Smooth muscle cell (in vitro differentiated cells): ENCODE results near the gene MTFR1L. TPM values are rescaled to one million over a fixed set of nuclear protein-coding genes. Genes with fewer than 3 reads are reported as not detected.

ENCODE experiments used
- DNase-seq: peaks from one replicate; lab custom pipeline; 2025; ENCODE audit not compliant: unreplicated experiment; lab: John Stamatoyannopoulos, UW
- H2AFZ ChIP-seq: fragments of 200-600 bp; sonication (generic); 2 replicates; pipeline ENCODE4 v1.6.0; 2016; ENCODE audit warnings: antibody characterized with exemption, low read depth, mild to moderate bottlenecking
- H3F3A ChIP-seq: fragments of 200-600 bp; sonication (generic); 2 replicates; pipeline ENCODE4 v1.6.0; 2017; ENCODE audit warnings: antibody characterized with exemption, low read depth
- H3K27ac ChIP-seq: fragments of 200-600 bp; sonication (generic); 2 replicates; pipeline ENCODE4 v1.5.1; 2016; ENCODE audit warnings: low read depth, mild to moderate bottlenecking
- H3K27me3 ChIP-seq: fragments of 200-600 bp; sonication (generic); 2 replicates; pipeline ENCODE4 v1.6.1; 2016; ENCODE audit warnings: low read depth, mild to moderate bottlenecking
- H3K36me3 ChIP-seq: fragments of 200-600 bp; sonication (generic); 2 replicates; pipeline ENCODE4 v1.5.1; 2016; ENCODE audit warnings: low read depth
- H3K4me1 ChIP-seq: fragments of 200-600 bp; sonication (generic); 2 replicates; pipeline ENCODE4 v1.5.1; 2016; ENCODE audit warnings: low read depth
- H3K4me2 ChIP-seq: fragments of 200-600 bp; sonication (generic); 2 replicates; pipeline ENCODE4 v1.6.0; 2016; ENCODE audit warnings: mild to moderate bottlenecking
- H3K4me3 ChIP-seq: fragments of 200-600 bp; sonication (generic); 2 replicates; pipeline ENCODE4 v1.5.1; 2016; ENCODE audit warnings: mild to moderate bottlenecking
- H3K79me2 ChIP-seq: fragments of 200-600 bp; sonication (generic); 2 replicates; pipeline ENCODE4 v1.6.0; 2016; ENCODE audit warnings: low read depth, mild to moderate bottlenecking
- H3K9ac ChIP-seq: fragments of 200-600 bp; sonication (generic); 2 replicates; pipeline ENCODE4 v1.6.0; 2016; ENCODE audit warnings: low read depth
- H3K9me3 ChIP-seq: fragments of 200-600 bp; sonication (generic); replicated peaks from 2 replicates; pipeline ENCODE4 v1.5.1; 2016; ENCODE audit warnings: low read depth
- H4K20me1 ChIP-seq: fragments of 200-600 bp; sonication (generic); 2 replicates; pipeline ENCODE4 v1.6.0; 2016; ENCODE audit warnings: low read depth
- CTCF ChIP-seq: fragments of 200-600 bp; sonication (generic); IDR thresholded peaks from 2 replicates; pipeline ENCODE4 v1.5.1; 2017; ENCODE audit warnings: borderline replicate concordance, mild to moderate bottlenecking, antibody characterized with exemption; ENCODE audit not compliant: insufficient read depth, poor library complexity, severe bottlenecking
- WGBS: methylation state at CpG from one replicate; pipeline ENCODE4 v1.1.7; 2016; ENCODE audit warnings: low lambda C conversion rate; 5-methylcytosine and 5-hydroxymethylcytosine counted together
- polyA plus RNA-seq: library from polyadenylated mRNA; unstranded; fragments of >200 nt; fragmentation: Nextera tagmentation; extraction: Ambion mirVana; gene quantifications from 2 replicates; pipeline ENCODE4 v1.2.1, GENCODE V29; 2016
- total RNA-seq: library from RNA; depleted of rRNA; stranded (reverse); fragments of >200 nt; gene quantifications from 2 replicates; pipeline ENCODE4 v1.2.3, GENCODE V29; 2014

Gene MTFR1L
- total and polyA plus RNA-seq, 2 experiments from 2014 or later, result 47.2 to 63.9 TPM

GRCh38 chr1:25861316-25862286 is 41.8 kb downstream of the MTFR1L start:
- WGBS, result 79% methylated on average over 15 of the region's 16 CpGs
- H3K36me3 ChIP-seq, result no peaks in the 10 kb centered on the region

DNA sequence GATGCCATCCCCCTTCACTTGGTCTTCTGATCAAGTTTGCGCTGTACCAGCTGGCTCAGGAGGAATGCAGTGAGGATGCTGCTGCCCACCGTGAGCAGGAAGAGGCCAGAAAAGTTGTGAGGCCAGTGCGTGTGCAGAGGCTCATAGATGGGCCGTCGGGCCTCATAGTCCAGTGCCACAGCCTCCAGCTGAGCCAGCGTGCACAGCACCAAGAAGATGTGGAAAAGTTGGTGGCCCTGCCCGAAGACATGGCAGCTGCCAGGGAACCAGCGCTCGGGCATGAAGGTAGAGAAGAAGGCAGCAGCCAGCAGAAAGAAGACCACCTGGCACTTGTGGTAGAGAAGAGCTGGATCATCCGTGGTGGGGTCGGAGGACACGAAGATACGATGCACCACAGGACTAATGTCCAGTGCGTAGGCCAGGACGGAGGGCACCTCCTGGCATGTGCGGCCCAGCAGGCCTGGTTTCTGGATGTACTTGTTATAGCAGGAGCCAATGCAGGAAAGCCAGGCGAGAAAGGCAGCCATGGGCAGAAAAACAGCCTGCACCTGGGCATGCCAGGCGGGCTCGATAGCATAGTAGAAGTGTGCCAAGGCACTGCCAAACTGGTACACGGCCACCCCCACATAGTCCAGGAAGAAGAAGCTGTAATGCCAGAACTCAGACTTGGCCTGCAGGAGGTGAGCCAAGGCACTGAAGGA is 43.2 kb downstream of the MTFR1L start:
- Histone ChIP-seq H3K4me3 (no peak overlapping the region), H3K79me2 (no peaks in the 10 kb centered on the region), H3K4me1 (peaks cover 9% of the 10 kb centered on the region), H3K9me3 (no peaks in the 10 kb centered on the region), H3K4me2 (no peak overlapping the region), H4K20me1 (no peaks in the 10 kb centered on the region), H3K27me3 (no peaks in the 10 kb centered on the region), H3K27ac (no peak overlapping the region), H3K9ac (no peak overlapping the region), H3F3A (peaks cover 9% of the 10 kb centered on the region), H3K36me3 (no peaks in the 10 kb centered on the region), H2AFZ (no peak overlapping the region)
- no peak for DNase-seq
- no peak for TF ChIP-seq CTCF
- 97% methylated on average over 20 of the region's 20 CpGs for WGBS

More at GRCh38 chr1:25861316-25862286, 41.8 kb downstream of the MTFR1L start:
- Histone ChIP-seq H2AFZ (no peak overlapping the region), H3K9me3 (no peaks in the 10 kb centered on the region), H3K79me2 (no peaks in the 10 kb centered on the region), H3K9ac (no peak overlapping the region), H3F3A (peaks cover 9% of the 10 kb centered on the region), H3K27me3 (no peaks in the 10 kb centered on the region), H3K4me3 (no peak overlapping the region), H4K20me1 (no peaks in the 10 kb centered on the region), H3K4me1 (peaks cover 9% of the 10 kb centered on the region), H3K27ac (no peak overlapping the region), H3K4me2 (no peak overlapping the region)
- no peak for TF ChIP-seq CTCF
- no peak for DNase-seq

DNA sequence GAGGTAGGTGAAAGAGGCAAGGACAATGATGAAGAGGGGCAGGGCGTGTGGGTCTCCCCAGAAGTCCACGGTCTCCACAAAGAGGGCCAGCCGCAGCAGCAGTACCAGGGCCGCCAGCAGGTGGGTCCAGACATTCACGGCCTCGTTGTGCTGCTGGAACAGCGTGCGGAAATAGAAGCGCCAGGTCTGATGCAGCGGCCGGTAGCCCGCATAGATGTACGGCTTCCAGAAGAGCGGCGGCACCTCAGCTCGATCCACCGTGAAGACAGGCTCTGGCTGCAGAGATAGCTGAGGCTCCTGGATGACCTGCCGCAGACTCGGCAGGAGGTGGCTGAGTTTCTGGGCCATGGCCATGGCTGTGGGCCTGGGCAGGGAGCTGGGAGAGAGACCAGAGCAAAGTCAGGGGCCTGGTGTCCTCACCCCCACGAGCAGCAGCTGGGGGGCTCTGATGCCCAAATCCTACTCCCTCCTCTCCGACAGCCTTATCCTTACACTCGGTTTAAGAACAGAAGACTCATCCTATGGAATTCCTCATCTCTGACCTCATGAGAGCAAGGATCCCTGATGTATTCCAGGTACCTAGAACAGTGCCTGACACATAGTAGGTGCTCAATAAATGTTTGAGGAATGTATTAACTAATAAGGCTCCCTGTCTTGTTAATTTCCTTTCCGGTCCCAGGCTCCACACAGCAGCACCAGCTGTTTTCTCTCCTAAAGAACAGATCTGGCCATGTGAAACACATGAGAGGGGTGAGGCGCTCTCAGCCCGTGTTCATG is 43.9 kb downstream of the MTFR1L start:
- Histone ChIP-seq H3F3A (peaks cover 9% of the 10 kb centered on the region), H4K20me1 (no peaks in the 10 kb centered on the region), H3K36me3 (no peaks in the 10 kb centered on the region), H3K4me3 (no peak overlapping the region), H3K27me3 (no peaks in the 10 kb centered on the region), H3K79me2 (no peaks in the 10 kb centered on the region), H2AFZ (no peak overlapping the region), H3K9me3 (no peaks in the 10 kb centered on the region), H3K27ac (no peak overlapping the region), H3K9ac (no peak overlapping the region), H3K4me2 (no peak overlapping the region), H3K4me1 (peaks cover 4% of the 10 kb centered on the region)
- TF ChIP-seq CTCF, result no peak
- no peak for DNase-seq
- 97% methylated on average over 25 of the region's 25 CpGs for WGBS
